NCI-H2196 (cell line): ENCODE results near the gene MYO5A.

Experiments
- DNase-seq: peaks from one replicate; lab custom pipeline; 2025; ENCODE audit not compliant: unreplicated experiment; lab: John Stamatoyannopoulos, UW

Gene MYO5A

DNA sequence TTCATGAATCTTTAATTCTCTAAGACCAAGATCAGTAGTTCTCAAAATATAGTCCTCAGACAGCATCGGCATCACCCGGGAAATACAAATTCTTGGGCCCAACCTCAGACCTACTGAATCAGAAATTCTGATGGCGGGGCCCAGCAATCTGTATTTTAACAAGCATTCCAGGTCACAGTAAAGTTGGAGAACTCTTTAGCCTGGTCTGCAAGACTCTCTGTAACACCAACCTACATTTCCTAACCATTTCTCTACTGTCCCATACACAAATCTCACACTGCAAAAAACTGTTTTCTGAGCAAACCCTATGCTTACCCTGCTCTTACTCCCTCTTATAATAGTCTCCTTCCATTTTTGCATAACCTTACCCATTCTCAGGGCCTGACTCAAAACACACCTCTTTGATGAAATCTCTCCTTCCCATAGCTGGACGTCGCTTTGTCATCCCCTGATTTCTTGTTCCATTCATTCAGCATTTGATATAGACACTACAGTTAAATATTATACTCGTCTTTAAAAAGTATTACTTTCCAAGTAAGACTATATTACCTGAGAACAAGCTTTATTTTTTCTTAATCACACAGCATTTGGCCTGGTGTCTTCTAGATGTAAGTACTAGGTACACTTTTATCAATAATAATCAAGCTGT, 149.8 kb downstream of the MYO5A start:
- no peak for DNase-seq

GRCh38 chr15:52370010-52370409, 158.7 kb downstream of the MYO5A start:
- DNase-seq = no peak

DNA sequence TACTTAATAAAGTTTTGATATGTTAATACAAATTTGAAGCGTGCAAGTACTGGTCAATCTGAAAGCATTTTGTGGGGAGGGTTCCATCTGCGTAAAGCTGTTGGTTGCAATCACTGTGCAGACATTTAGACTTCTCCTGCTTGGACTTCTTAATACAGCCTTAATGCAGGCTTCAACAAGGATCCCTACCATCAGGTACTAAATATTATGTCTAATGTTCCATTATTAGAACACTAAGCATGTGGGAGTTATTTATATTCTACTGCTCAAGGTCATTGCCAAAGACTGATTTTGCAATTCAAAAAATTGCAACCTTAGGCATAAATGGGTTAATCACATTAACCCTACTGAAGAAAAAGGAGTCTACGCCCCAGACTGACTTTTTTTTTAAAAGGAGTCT, 159.2 kb downstream of the MYO5A start:
- DNase-seq = no peak

- DNase-seq = no peak
These were observed 159.7 kb downstream of the MYO5A start for GRCh38 chr15:52369030-52369429.

GRCh38 chr15:52368402-52368801, 160.3 kb downstream of the MYO5A start:
- DNase-seq = no peak

DNA sequence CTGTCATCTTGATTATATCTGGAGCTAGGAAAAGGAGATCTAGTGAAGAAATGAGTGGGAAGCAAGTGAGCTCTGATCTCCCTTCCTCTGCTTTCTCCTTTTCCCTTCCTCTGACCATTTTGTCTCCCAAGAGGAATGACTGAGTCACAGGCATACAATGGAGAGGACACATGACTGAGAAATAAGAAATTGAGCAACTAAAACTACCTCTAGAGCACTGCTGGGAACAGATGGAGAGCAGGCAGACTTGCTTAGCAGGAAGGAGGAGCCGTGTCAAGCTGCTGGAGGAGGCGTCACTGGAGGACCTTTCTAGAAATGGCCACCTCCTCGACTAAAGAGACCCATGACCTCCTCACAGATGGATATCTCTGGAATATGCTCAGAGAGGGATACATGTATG, 166.2 kb downstream of the MYO5A start:
- no peak for DNase-seq

DNA sequence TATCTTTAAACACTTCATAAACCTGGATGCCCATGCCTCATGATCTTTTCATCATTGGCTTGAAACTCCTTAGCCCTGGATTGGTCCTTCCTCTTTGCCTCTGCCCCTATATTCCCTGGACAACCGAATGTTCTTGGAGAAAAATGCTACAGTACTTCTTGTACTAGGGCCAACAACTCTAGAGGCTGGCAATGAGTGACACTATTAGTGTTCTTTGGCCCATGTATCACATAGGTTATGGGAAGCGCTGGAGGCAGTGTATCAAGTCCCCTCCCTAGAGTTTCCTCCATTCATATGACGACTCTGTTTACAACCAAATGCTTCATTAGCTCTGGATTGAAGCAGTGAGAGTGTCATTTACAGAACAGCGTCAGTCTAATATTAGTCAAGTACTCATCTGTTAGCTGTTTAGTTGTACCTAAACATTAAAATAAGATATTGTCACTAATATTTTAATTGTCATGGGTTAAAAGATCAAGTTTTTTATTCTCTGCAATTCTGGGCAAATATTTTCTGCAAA, 166.6 kb downstream of the MYO5A start:
- DNase-seq = no peak

- no peak for DNase-seq
These were observed 167.2 kb downstream of the MYO5A start for GRCh38 chr15:52361494-52361893.

GRCh38 chr15:52360229-52361203, 168.2 kb downstream of the MYO5A start:
- no peak for DNase-seq

DNA sequence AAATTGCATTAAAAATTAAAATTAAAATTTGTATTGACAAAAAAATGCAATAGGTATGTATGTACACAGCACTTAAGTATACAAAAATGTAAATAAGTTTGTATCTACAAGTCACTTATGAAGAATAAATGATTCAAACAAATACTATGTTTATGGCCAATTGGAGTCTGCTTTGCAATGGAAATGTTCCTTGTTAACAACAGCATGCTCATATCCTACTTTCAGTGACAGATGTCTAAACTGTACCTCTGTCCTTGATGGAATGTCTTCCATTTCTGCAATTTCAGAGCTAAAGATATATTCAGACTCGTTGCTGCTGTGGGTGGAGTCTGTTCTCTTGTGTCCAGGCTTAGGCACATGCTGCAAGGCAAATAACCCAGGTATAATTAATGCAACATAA, 169.0 kb downstream of the MYO5A start:
- DNase-seq = no peak

DNA sequence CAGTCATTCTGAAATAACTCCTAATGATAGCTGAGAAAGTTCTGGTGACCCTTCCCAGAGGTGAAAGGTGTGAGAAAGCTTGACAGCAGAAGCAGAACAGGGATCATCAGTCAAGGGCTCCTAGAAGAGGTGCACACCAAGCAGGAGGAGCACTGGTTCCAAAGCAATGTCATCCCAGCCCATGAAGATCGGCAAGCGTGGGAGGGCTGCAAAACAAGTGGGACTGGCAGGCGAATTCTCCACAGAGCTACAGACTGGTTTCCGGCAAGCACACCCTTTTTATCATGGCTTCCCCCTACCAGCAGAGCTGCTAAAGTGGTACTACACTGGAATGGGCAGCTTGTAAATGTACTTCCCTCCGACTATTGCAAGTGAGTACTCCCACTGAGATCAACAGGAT, 170.7 kb downstream of the MYO5A start:
- DNase-seq = no peak

- DNase-seq = no peak
These were observed 176.6 kb downstream of the MYO5A start for GRCh38 chr15:52352086-52352485.

DNA sequence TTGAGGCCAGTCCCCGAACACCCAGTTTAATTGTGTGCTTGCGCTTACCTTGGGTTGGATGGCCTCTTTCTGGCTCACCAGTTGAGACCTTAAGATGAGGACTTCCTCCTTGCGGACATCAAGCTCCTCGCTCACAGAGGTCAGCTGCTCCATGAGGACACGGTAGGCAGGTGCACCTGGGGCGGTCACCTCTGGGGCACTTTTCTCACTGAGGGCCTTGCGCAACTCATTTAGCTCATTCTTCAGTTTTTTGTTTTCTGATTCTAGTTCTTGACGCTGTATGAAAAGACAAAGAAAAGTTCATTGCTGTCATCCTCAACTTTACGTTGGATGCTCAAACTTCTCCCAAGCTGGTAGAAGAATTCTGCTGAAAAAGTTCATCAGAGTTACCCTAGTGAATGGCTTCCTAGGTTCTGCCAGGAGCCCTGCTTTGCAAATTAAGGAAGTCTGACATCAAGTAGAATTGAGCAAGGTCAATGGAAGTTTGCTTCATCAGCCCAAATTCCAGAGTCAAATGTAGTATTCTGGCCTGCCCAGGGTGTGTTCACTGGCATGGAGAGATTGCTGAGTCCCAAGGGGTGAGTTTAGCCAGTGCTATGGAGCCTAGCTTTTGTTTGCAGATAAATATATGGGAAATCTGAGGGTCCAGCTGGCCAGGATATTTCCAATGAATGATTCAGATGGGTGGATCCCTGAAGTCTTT, 177.3 kb downstream of the MYO5A start:
- no peak for DNase-seq

DNA sequence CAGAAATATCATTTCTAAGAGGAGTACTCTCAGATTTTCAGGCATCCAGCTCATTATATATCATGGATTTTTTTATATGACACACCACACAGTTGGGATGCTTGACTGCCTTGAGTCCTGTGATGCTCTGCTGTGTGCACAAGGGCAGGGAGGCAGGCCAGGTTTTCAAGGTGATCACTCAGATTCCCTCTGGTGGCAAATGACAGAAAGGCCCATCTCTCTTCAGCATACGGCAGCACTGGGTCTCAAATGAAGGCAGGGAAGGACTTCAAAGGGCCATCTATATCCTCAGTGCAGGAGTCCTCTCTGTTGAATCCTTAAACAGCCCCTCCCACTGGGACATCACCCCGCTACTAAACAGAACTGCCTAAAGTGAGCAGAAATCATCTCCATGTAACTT, 178.3 kb downstream of the MYO5A start:
- DNase-seq = no peak

- no peak for DNase-seq
These were observed 179.5 kb downstream of the MYO5A start for GRCh38 chr15:52349052-52349700.

GRCh38 chr15:52348056-52348745, 180.5 kb downstream of the MYO5A start:
- no peak for DNase-seq

GRCh38 chr15:52344592-52344991, 184.1 kb downstream of the MYO5A start:
- no peak for DNase-seq

DNA sequence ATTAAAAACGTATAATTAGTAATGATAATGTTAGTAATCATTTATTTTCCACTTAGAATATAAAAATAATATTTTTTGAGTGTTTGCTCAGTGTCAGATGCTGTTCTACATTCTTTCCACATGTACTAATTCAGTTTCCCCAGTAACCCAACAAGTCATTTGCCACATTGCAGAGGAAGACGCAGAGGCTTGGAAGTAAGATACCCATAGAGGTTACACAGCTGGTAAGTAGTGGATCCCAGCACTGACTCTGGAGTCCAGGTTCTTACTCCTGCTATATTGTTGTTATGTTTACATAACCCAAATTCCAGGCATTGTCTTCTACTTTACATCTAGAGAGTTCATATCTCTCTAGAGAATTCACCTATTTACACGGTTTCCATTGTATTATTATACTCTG, 184.8 kb downstream of the MYO5A start:
- DNase-seq = no peak

- no peak for DNase-seq
These were observed 188.6 kb downstream of the MYO5A start for GRCh38 chr15:52340093-52340492.

DNA sequence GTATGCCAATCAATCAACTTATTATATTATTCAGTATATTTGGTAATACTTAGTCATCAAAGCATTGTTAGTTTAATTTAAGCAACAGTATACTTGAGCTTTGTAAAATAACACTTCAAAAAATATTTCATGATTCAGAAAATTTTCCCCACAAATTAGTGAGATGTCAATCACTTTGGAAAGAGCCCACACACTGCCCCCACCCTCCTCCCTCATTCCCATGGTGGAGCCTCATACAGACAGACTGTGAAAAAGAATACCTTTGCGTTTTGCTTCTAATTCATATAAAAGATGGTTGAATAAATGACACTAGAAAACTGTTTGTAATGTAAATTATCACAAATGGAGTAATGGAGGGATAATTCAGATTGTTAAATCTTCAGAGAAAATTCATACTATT, 189.8 kb downstream of the MYO5A start:
- no peak for DNase-seq
